AG04450 (cell line): ENCODE data around the gene PCDH10. TPM values are rescaled to one million over a fixed set of nuclear protein-coding genes. Genes with fewer than 3 reads are reported as not detected.

Experiments
- CTCF ChIA-PET: fragments of 300-600, 350-600 bp; formaldehyde crosslinking; extraction: SDS; loops from one replicate; lab custom pipeline; 2022; ENCODE audit warnings: antibody characterized with exemption, inconsistent platforms; lab: Charles Lee
- POLR2A ChIA-PET: fragments of 350-600 bp; formaldehyde crosslinking; extraction: SDS; loops from one replicate; lab custom pipeline; 2021; ENCODE audit warnings: antibody characterized with exemption, inconsistent platforms; lab: Yijun Ruan, JAX
- DNase-seq: peaks from one replicate; pipeline ENCODE4 v3.0.0-alpha.2; 2011; ENCODE audit warnings: low read depth, low spot score
- H3K27ac ChIP-seq: one replicate; pipeline ENCODE4 v1.5.1; 2012; ENCODE audit warnings: low read depth, low read length, control low read depth
- H3K27me3 ChIP-seq: one replicate; pipeline ENCODE4 v1.6.0; 2012; ENCODE audit warnings: low read length; ENCODE audit not compliant: control insufficient read depth, insufficient read depth
- H3K4me3 ChIP-seq: 2 replicates; pipeline ENCODE4 v1.5.1; 2011; ENCODE audit warnings: mild to moderate bottlenecking, low read depth, low read length, control low read depth
- H3K9me3 ChIP-seq: 2 replicates; pipeline ENCODE4 v1.5.1; 2012; ENCODE audit warnings: low read length; ENCODE audit not compliant: control insufficient read depth, insufficient read depth
- polyA plus RNA-seq: library from polyadenylated mRNA; depleted of rRNA; stranded (reverse); fragments of >200 nt; gene quantifications from 2 replicates; pipeline ENCODE4 v1.2.3, GENCODE V29; 2011
- TF ChIP-seq, protein P1 (sequence below): IDR thresholded peaks from 2 replicates; pipeline ENCODE4 v1.5.1; 2011; ENCODE audit warnings: low read depth, low read length, control low read depth, inconsistent platforms

Gene PCDH10
- polyA plus RNA-seq, 1 experiment: 0.37 TPM

DNA sequence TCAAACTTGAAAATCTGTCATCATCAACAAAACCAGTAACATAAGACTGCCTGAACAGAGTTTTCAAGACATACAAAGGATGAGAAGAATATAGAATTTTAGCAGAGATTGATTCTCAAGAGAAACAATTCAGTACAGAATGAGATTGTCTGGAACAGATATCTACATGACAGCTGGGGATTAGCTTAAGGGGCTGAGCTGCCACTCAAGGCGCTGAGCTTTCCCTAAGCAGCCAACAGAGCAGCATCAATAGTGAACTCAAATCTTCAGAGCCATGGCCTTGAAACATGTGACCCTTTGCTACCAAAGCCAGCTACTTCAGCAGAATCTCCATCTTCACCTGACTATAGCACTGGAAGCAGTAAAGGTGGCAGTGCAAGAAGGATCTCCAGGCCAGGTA, 24.3 kb upstream of the PCDH10 start:
- POLR2A ChIA-PET: no interaction called here
- DNase-seq: no peak
- H3K27ac ChIP-seq: no peak overlapping the region
- TF ChIP-seq, protein P1, sequence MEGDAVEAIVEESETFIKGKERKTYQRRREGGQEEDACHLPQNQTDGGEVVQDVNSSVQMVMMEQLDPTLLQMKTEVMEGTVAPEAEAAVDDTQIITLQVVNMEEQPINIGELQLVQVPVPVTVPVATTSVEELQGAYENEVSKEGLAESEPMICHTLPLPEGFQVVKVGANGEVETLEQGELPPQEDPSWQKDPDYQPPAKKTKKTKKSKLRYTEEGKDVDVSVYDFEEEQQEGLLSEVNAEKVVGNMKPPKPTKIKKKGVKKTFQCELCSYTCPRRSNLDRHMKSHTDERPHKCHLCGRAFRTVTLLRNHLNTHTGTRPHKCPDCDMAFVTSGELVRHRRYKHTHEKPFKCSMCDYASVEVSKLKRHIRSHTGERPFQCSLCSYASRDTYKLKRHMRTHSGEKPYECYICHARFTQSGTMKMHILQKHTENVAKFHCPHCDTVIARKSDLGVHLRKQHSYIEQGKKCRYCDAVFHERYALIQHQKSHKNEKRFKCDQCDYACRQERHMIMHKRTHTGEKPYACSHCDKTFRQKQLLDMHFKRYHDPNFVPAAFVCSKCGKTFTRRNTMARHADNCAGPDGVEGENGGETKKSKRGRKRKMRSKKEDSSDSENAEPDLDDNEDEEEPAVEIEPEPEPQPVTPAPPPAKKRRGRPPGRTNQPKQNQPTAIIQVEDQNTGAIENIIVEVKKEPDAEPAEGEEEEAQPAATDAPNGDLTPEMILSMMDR: no peak
- H3K4me3 ChIP-seq: no peak overlapping the region
- no peaks in the 10 kb centered on the region for H3K27me3 ChIP-seq
- CTCF ChIA-PET: no interaction called here
- H3K9me3 ChIP-seq: no peaks in the 10 kb centered on the region

DNA sequence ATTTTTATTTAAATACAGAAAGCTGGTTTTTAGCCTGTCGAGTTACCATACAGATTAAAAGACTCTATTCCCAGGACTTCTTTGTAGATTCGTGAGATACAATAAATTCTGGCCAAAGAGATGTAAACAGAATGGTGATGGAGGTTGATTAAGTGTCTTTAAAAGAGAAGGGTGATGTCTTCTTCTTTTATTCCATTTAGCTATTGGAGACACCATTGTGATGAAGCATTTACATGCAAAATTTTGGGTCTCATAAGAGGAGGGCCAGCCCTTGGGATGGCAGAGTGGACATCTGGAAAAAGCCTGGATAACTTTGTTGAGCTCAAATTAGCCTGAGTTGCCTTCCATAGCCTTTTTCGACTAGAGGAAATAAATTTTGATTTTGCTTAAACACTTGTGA, 21.6 kb upstream of the PCDH10 start:
- no peak overlapping the region for H3K4me3 ChIP-seq
- DNase-seq: no peak
- TF ChIP-seq, protein P1: no peak
- H3K27ac ChIP-seq: no peak overlapping the region
- H3K27me3 ChIP-seq: no peaks in the 10 kb centered on the region
- ChIA-PET POLR2A (no interaction called here), CTCF (interaction anchor here (1.9 to 2.7 kb wide), 2 partner anchors 19 to 27 kb away, joined by 8 to 10 read pairs; no protein-coding TSS in a partner anchor)
- no peaks in the 10 kb centered on the region for H3K9me3 ChIP-seq

DNA sequence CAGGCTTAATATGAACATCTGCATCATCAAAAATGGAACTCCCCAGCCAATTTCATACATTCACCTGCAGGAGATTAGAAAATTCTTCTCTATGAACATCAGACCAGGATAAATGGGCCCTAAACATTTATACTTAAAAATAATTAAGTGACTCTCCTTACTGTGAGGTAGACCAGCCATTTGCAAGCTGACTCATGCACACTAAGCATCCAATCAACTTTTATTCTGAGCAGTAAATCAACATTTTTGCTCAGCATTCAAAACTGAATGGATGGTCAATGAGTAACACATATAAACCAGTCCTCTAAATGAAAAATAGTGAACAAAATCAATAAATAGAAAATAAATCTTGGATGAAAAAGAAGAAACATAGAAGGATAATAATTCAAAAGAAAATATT, 19.9 kb upstream of the PCDH10 start:
- ChIA-PET POLR2A (no interaction called here), CTCF (interaction anchor here (2.7 kb wide), 1 partner anchor 17 kb away, joined by 10 read pairs; no protein-coding TSS in a partner anchor)
- no peak overlapping the region for H3K4me3 ChIP-seq
- H3K27ac ChIP-seq: no peak overlapping the region
- no peak for DNase-seq
- H3K27me3 ChIP-seq: no peaks in the 10 kb centered on the region
- TF ChIP-seq, protein P1: no peak
- no peaks in the 10 kb centered on the region for H3K9me3 ChIP-seq

DNA sequence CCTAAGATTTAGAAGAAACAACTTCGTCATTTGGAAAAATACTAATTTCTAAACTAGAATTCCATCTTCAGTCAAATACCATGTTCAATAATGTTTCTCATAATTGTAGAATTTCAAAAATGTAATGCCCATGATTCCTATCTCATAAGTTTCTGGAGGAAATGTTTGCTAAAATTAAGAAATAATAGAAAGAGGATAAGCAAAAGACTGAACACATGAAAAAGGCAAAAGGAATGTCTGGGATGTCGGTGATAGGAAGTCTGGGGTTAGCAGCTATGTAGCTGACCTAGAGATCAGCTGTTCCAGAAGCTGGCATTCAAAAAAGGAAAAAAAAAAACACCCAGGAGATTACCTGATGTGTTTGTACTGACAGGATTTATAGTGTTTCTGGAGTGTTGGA, 18.9 kb upstream of the PCDH10 start:
- POLR2A ChIA-PET: no interaction called here
- CTCF ChIA-PET: interaction anchor here (2.6 kb wide), 1 partner anchor 16 kb away, joined by 15 read pairs; no protein-coding TSS in a partner anchor

DNA sequence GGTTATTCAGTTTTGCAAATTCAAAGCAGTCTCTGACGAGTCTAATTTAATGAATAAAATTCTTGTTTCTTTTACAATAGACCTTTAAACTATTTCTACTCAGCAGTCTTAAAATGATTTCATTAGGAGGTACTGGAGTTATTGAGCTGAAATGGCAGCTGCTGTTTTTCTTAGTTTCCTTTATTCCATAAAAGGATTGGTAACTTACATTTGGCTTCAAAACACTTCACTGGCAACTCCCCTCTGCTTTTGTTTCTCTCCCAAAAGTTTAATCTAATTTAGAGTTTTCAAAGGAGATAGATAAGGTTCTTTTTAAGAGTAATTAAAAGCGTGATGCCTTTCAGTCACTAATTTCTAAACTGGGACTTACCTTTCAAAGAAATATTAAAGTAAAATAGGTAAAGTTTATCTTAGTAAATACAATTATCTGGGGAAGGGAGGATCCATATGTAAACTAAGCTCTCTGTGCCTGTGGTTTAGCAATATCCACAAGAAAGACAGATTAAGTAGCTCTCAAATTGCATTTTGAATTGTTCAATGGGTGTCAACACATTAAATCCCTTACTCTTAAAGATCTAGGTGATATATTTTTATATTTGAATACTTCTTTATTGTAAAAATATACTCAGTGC, 17.1 kb upstream of the PCDH10 start:
- ChIA-PET CTCF (interaction anchor here (2.6 kb wide), 1 partner anchor 15 kb away, joined by 15 read pairs; no protein-coding TSS in a partner anchor), POLR2A (no interaction called here)
- no peaks in the 10 kb centered on the region for H3K27me3 ChIP-seq
- TF ChIP-seq, protein P1: no peak
- H3K9me3 ChIP-seq: no peaks in the 10 kb centered on the region
- no peak overlapping the region for H3K27ac ChIP-seq
- DNase-seq: no peak
- H3K4me3 ChIP-seq: no peak overlapping the region

More for the DNA sequence above, 18.9 kb upstream of the PCDH10 start:
- Histone ChIP-seq H3K27ac (no peak overlapping the region), H3K4me3 (no peak overlapping the region), H3K9me3 (no peaks in the 10 kb centered on the region), H3K27me3 (no peaks in the 10 kb centered on the region)
- no peak for DNase-seq
- TF ChIP-seq, protein P1: no peak
